GM18909 (cell line): Measurements from ENCODE around the gene BPIFA3.

Experiments
- ATAC-seq: cut with Tn5 transposase; IDR thresholded peaks from one replicate; pipeline ENCODE4 v1.9.1; 2021; ENCODE audit warnings: mild to moderate bottlenecking; ENCODE audit not compliant: unreplicated experiment, poor library complexity

The BPIFA3 gene

DNA sequence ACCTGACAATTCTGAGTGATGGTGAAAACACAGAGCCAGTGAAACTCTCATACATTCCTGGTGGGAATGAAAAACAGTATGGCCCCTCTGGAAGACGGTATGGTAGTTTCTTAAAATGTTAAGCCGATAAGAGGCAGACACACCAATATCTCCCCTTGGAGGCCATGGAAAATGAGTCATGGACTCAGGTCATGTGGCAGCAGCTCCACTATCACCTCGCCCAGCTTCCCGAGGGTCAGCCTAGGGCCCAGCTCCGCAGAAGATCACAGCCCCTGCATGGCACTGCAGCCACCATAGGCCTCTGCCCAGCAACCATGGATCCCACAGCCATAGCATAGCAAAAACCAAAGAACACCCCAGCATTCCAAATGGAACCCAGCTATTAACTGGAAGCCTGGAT, 40.1 kb downstream of the BPIFA3 start:
- no peak for ATAC-seq

DNA sequence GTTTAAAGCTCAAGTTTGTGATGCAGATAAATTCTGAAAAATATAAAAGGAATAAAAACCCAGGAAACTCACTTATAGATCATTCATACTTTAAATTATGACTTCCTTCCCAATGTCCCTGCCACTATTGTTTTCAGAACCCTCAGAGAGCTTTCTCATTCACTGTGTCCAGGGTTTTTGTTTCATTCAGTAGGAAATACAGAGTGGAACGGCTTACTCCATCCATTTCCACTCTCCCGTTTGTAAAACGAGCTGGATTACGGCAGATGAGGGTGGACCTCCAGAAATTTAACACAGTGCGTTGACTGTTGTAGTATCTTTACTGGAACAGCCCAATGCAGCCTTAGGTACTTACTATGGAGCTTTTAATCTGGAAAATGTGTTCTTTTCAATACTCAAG, 42.2 kb downstream of the BPIFA3 start:
- no peak for ATAC-seq

DNA sequence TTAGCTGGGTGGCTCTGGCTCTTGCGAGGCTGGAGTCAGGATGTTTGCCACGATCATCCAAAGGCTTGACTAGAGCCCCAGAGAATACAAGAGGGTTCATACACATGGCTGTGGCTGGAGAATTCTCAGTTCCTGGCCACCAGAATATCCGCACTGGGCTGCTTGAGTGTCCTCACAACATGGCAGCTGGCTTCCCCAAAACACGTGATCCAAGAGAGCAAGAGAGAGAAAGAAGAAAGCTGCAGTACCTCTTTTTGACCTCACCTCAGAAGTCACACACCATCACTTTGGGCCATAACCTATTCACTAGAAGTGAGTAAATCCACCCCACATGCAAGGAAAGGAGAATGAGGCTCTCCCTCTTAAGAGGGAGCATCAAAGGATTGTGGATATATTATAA, 44.3 kb downstream of the BPIFA3 start:
- no peak for ATAC-seq

DNA sequence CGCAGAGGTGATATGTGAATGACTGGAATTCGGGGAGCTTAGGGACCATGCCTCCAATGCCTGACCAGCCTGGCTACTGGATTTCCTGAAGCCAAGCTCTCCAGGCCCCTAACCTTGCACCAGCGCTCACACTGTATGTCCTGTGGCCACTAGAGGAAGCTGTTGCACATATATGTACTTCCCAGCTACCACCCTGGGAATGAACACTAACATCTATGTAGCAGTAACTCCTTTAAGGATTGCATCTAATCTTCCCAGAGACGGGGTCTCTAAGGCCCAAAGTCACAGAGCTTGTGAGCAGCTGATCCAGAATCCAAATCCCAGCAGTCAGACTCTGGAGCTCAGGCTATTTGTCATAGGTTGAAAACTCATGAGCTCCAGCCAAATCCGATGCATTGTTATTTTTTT, 45.5 kb downstream of the BPIFA3 start:
- no peak for ATAC-seq

DNA sequence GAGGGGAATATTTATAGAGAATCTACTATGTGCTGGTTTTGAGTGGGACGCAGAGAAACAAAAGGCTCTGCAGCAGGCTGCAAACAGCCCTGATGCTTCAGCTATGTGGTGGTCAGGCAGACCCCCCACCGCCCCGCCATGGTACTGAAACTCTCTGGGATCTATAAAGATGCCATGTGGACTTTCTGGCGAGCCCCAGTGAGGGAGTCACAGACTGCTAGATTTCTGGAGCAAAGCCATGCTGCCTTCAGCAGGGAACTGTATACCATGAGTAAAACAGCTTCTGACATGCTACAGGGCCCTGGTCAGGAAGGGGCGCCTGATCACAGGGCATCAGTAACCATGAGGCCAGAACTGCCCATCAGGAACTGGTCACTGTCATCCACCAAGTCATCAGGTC, 46.6 kb downstream of the BPIFA3 start:
- no peak for ATAC-seq

DNA sequence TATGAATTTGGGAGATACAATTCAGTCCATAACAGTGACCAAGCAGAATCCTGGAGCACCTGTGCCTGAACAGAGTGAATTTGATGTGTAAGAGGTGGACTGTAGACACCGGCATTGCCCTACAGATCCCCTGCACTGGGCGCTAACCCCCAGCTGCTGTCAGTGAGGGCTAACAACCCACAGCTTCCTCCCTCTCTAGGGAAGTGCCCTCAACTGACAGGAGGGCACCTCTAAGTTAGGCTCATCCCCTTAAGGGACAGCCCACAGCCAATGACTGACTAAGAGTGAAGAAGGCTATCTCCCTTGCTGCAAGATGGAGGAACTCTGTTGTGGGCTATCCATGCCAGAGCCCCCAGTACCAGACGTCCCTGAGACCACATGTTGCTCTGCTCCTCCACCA, 50.5 kb downstream of the BPIFA3 start:
- no peak for ATAC-seq

DNA sequence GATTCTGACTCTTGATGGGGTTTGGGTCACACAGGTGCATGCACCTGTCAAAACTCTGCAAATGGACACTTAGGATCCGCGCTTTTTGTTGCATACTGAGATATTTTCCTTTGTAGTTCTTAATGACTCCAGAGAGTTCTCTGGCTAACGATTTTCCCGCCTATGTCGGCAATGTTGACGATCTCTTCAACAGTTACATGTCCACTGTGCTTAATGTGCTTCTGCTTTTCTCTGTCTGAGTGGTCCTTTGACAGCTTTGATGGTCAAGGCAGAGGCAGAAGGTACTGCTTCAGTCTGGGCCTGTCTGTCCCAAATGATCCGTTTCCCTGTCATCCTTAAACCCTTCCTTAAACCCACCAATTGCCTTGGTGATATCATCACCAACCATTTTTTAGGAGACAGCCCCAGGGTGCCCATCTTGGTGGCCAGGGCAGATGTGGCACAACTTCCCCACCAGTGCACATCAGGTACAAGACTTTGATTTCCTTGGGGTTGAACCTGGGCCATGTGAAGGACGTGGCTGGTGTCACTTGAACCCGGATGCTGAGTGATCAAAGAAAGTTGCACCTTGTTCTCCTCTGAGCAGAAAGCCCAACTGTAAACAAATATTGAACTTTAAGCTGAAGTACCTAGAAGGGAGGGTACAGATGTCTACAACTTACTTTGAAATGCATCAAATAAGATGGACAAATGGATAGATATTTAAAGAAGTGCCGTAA, 55.2 kb downstream of the BPIFA3 start:
- no peak for ATAC-seq

DNA sequence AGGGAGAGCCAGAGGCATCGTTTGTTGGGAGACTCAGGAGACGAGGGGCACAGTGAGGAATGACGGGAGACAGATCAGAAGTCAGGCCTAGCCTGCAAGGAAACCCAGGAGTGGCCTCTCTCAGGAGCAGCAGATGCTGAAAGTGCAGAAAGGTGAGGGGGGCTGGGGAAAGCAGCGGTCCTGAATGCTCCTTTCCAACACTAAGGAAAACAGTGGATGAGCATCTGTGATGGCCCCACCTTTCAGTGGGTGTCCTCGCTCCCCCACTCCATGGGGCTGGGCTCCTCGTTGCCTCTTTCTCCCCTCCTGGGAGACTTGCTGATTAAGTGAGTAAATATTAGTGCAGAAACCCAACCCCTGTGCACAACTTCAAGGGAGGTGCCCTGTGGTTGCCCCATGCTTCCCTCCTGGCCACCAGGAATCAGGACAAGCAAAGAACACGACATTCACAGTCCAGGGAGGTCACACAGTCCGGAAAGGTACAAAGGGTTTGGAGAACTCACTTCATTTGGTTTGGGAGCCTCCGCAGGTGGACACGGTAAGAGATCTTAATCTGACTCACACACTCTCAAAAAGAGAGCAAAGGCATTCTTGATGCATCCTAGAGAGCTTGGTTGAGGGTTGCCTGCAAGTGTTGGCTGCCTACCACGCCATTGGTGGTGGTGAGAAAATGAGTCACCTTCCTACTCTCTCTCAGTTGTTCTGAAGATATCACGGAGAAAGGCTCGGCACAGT, 56.1 kb downstream of the BPIFA3 start:
- ATAC-seq, result no peak

DNA sequence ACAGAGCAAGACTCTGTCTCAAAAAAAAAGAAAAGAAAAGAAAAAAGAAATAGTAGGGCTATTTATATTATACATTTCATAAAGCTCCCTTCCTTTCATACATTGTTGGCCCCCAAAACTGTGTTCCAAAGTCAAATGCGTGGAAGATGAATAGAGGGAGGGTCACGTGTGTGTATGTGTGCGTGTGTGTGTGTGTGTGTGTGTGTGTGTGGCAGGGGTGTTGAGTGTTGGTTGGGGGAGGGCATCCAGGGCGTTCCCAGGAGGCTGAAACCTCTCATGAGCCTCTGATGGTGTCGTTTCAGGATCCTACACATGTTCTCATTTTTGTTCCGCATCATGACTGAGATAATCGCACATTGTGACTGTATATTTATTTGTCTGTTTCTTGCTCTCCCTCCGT, 58.1 kb downstream of the BPIFA3 start:
- no peak for ATAC-seq

DNA sequence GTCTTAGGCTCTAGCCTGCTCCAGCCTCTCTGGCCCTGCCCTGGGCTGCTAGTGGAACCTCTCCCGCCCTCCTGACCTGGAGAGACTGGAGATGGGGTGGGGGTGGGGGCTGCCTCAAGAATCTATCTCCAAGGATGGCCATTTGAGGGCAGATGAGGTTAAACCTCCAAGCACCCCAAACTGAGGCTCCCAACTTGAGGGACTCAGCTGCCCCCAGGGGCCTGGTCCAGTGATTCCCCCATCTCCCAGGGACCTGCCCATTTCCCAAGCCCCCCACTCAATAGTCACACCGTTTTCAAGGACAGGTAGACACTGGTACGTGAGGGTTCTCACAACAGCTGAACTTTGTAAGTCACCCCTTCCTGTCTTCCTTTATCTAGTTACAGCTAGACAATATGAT, 58.7 kb downstream of the BPIFA3 start:
- no peak for ATAC-seq

DNA sequence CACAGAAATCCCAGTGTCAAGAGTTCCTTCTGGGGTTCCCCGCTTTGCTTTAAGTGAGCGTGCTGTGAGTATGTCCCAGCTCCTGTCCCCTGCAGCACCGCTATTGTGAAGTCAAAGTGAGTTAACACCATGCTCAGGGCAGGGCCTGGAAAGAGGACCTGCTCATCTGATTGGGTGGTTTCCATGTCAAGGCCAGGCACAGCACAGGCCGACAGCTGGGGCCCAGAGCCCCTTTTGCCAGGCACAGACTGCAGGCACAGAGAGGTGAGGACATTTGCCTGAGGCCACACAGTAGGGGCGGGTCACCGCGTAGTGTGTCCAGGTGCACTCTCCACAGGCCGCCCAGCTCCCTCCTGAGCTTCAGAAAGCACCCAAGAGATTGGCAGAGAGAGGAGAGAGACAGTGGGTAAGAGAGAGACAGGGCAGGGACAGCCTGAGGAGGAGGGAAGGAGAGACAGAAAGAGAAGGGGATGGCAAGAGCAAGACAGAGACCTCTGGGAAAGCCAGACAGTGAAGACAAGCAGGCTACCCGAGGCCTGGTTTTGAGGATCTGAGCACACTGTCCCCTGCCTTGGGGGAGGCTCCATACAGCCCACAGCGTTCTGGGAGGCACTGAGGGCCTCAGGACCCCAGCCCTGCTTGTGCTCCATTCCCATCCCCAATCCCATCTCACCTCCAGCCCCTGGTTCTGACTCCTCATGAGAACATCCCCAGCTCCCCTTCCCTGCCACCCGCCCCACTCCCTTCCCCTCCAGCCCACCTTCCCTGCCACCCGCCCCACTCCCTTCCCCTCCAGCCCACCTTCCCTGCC, 59.4 kb downstream of the BPIFA3 start:
- no peak for ATAC-seq
